ENCODE data around the gene TAAR9. TPM values are rescaled to one million over a fixed set of nuclear protein-coding genes. Genes with fewer than 3 reads are reported as not detected.

The TAAR9 gene
- total RNA-seq, 1 donor from 2014 or later, result not detected

DNA sequence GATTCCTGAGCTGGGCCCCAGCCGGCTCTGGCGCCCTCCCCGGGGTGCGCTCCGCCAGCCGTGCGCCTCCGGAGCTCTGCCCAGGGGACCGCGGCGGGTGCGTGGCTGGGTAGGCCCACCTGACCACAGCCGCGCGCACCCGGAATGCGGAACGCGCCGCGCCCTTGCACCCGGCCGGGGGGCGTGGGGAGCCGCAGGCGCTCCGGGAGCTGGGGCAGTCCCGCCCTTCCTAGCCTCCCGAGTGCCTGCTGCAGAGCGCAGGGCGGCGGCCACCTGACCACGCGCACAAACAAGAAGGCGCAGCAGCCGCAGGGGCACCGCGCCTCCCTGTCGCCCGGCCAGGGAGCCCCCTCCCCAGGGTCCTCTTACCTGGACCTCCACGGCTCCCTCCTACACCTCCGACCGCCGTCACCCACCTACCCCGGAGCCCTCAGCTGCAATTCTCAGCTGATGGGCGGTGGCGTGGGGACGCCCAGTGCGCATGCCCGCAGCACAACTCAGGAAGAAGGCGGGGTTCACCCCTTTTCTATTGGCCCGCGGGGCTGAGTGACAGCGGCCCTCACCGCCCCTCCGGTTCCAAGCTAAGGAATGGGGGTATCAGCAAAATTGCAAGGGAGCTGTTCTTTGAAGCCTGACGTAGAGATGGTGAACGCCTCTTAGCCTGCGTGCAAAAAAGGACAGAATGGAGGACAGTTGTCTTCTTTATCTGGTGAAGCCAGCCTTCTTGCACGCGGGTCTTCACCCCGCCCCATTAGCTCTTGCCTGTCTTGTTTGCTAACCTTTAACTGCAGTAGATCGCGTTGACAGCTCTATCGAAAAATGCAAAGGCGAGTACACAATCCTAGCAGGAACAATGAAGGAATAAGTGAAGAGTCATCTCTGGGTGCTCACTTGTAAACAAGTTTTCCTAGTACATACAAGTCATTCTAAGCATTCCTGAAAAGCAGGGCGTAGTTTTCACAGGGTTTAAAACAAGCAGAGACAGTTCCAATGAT is 25.1 kb upstream of the TAAR9 start, which contains the start of gene STX7:
TSS of gene STX7 (minus strand) at position 479 of the 995 bp plus-strand sequence. CDS start 9,586 bp downstream, outside the sequence.
- Histone ChIP-seq H3K4me1 (peaks cover 41% of the 10 kb centered on the region), H3K4me3 (peak within 1 kb of the TSS; percentile 93 to 96), H3K9me3 (no peaks in the 10 kb centered on the region), H3K27me3 (no peaks in the 10 kb centered on the region), H3K36me3 (no peaks in the 10 kb centered on the region), H3K27ac (peak within 1 kb of the TSS; percentile 87)
- TF ChIP-seq, protein P1, sequence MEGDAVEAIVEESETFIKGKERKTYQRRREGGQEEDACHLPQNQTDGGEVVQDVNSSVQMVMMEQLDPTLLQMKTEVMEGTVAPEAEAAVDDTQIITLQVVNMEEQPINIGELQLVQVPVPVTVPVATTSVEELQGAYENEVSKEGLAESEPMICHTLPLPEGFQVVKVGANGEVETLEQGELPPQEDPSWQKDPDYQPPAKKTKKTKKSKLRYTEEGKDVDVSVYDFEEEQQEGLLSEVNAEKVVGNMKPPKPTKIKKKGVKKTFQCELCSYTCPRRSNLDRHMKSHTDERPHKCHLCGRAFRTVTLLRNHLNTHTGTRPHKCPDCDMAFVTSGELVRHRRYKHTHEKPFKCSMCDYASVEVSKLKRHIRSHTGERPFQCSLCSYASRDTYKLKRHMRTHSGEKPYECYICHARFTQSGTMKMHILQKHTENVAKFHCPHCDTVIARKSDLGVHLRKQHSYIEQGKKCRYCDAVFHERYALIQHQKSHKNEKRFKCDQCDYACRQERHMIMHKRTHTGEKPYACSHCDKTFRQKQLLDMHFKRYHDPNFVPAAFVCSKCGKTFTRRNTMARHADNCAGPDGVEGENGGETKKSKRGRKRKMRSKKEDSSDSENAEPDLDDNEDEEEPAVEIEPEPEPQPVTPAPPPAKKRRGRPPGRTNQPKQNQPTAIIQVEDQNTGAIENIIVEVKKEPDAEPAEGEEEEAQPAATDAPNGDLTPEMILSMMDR (IDR thresholded peaks at IDR 0.05), result no peak
- TF ChIP-seq POLR2AphosphoS5 (IDR thresholded peaks at IDR 0.05; ENCODE audit: insufficient read depth in 1 of 2, low read depth in 1 of 2), result peak; percentile 78 to 96
- peak in 1 of 2 donors; percentile 70 for TF ChIP-seq POLR2A (IDR thresholded peaks at IDR 0.05)
- DNase-seq (ENCODE audit: extremely low spot score in 2 of 2), result no peak
- intact Hi-C loops (cut with DNase I), result no loop called here

DNA sequence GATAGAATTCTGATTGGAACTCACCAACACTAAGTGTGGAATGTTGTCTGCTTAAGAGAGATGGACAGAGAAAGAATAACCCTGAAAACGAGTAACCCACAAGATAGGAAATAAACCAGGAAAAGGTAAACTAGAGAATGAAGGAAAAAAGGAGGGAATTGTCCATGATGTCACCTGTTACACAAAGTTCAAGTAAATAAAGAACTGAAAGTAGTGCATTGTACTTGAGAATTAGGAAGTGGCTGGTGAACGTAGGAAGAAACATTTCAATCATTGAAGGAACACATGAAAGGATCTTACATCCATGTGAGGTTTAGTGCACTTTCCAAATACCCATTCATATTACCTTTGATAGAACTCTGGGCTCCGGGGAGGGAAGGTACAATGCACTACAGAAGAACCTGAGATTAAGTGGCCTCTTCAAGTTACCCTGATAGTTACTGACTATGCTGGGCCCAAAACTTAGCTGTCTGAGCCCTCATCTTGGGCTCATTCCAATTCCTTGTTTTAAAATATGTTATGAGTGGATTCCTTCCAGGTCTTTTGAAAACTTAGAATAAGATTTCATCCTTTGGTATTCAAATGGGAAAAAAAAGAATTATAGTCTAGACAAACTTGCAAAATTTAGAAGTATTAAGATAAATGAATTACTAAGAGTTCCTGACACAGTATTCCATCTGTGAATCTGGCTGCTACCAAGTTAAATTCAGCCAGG is 24.1 kb upstream of the TAAR9 start:
- Histone ChIP-seq H3K27me3 (no peaks in the 10 kb centered on the region), H3K36me3 (no peaks in the 10 kb centered on the region), H3K27ac (peak overlapping the region; percentile 87), H3K4me3 (peak overlapping the region; percentile 93 to 96), H3K9me3 (no peaks in the 10 kb centered on the region), H3K4me1 (peaks cover 34% of the 10 kb centered on the region)
- no peak for DNase-seq (ENCODE audit: extremely low spot score in 2 of 2)
- intact Hi-C loops (cut with DNase I), result no loop called here
- no peak for TF ChIP-seq POLR2A (IDR thresholded peaks at IDR 0.05)
- TF ChIP-seq, protein P1 (IDR thresholded peaks at IDR 0.05), result no peak
- TF ChIP-seq POLR2AphosphoS5 (IDR thresholded peaks at IDR 0.05; ENCODE audit: insufficient read depth in 1 of 2, low read depth in 1 of 2), result no peak

DNA sequence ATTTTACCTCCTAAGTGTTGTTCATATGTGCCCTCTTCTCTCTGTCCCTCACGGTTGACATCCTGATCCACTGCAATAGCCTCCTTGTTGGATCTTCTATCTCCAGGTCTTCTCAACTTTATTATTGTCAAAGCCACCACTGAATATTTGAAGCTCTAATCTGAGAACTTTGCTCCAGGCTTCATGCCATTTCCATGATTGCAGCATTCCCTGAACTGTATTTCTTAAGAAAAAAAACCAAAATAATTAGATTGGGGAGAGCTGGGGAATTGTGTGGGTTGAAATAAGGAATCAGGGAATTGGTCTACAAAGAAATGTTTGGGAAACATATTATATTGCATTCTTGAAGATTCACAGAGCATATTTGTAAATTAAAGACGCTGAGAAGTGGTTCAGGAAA is 22.7 kb upstream of the TAAR9 start:
- DNase-seq (ENCODE audit: extremely low spot score in 2 of 2), result no peak
- no peaks in the 10 kb centered on the region for H3K27me3 ChIP-seq
- no peaks in the 10 kb centered on the region for H3K9me3 ChIP-seq
- H3K36me3 ChIP-seq, result no peaks in the 10 kb centered on the region
- no peak overlapping the region for H3K4me3 ChIP-seq
- H3K4me1 ChIP-seq, result peaks cover 26% of the 10 kb centered on the region
- TF ChIP-seq POLR2AphosphoS5 (IDR thresholded peaks at IDR 0.05; ENCODE audit: insufficient read depth in 1 of 2, low read depth in 1 of 2), result no peak
- TF ChIP-seq, protein P1 (IDR thresholded peaks at IDR 0.05), result no peak
- no peak for TF ChIP-seq POLR2A (IDR thresholded peaks at IDR 0.05)
- H3K27ac ChIP-seq, result no peak overlapping the region
- intact Hi-C loops (cut with DNase I), result no loop called here

DNA sequence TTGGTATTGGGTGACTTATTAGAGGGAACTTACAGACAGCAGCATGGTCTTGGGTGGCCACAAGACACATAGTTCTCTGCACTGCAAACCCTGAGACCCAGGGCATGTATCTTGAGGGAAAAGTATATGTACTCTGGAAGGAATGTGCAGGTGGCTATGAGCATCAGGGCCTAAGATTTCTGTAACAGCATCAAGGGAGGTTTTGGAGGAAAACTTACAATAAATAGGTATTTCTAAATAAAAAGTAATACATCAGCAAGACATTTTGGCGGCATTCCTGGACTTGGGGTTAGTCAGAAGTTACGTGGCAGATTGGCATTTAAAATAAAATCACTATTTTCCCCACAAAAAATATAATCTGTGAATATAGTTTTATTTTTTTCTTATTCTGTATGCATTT is 17.1 kb upstream of the TAAR9 start:
- TF ChIP-seq, protein P1 (IDR thresholded peaks at IDR 0.05), result no peak
- TF ChIP-seq POLR2A (IDR thresholded peaks at IDR 0.05) (no peak), POLR2AphosphoS5 (IDR thresholded peaks at IDR 0.05; ENCODE audit: insufficient read depth in 1 of 2, low read depth in 1 of 2) (no peak)
- Histone ChIP-seq H3K36me3 (no peaks in the 10 kb centered on the region), H3K9me3 (no peaks in the 10 kb centered on the region), H3K4me3 (no peak overlapping the region), H3K4me1 (no peaks in the 10 kb centered on the region), H3K27me3 (no peaks in the 10 kb centered on the region), H3K27ac (no peak overlapping the region)
- intact Hi-C loops (cut with DNase I), result no loop called here
- no peak for DNase-seq (ENCODE audit: extremely low spot score in 2 of 2)

Measured in vagina (tissue), 2 donors.